ENCODE results near the gene PITPNM3.

PITPNM3 gene

DNA sequence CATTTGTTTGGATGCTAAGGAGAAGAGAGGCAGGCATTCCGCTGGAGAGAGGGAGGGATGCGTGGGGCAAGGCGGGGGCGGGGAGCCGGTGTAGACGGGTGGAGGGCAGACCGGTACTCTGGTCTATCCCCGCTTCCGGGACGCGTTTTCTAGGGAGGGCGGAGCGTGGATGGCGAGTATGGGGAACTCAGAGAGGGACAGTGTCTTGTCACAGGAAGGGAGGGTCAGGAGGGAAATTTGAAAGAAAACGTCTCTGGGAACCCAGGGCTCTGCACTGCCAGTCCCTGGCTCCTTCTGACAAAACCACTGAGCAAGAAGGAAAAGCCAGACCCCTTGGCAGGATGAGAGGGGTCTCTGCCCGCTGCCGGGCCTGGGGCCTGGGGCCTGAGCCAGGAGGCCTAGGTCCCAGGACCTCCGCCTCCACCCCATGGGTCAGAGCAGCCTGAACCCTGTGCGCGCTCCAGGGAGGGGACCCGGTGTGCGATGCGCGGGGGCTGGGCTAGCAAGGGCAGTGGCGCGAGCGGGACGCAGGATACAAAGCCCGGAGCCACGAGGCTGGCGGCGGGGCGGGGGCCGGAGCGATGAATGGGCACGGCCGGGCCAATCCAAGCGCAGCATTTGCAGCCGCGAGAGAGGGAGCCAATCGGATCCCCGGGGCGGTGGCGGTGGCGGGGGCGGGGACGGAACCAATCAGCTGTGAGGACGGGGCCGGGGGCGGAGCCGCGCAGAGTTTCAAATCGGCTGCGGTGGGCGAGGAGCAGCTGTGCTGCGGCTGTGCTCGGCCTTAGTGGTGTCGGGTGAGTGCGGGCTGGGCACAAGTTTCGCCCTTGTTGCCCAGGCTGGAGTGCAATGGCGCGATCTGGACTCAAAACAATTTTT is 112.4 kb downstream of the PITPNM3 start, which contains the start of gene PIMREG:
TSS of gene PIMREG (plus strand) at position 764 of the 879 bp plus-strand sequence. CDS start 656 bp downstream, outside the sequence.
- Mint-ChIP-seq H3K27ac (peak within 1 kb of the TSS; percentile 94), H3K36me3 (ENCODE audit: low read depth) (peaks cover 2% of the 10 kb centered on the region), H3K27me3 (ENCODE audit: low read depth) (peaks cover 30% of the 10 kb centered on the region), H3K4me1 (ENCODE audit: low read depth) (peaks cover 11% of the 10 kb centered on the region), H3K4me3 (peak within 1 kb of the TSS; percentile 97), H3K9me3 (no peaks in the 10 kb centered on the region)

DNA sequence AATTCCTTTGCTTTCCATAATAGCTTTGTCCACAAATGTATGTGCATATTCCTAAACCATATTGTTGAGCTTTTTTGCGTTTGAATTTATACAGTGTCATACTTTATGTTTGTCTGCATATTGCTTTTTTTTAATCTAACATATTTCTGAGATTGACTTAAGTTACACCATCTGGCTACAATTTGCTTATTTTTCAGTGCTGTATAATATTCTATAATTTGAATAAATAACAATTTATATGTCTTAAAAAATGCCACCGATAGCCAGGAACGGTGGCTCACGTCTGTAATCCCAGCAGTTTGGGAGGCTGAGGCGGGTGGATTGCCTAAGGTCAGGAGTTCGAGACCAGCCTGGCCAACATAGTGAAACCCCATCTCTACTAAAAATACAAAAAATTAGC is 113.6 kb downstream of the PITPNM3 start:
- Mint-ChIP-seq H3K4me1 (ENCODE audit: low read depth) (peaks cover 11% of the 10 kb centered on the region), H3K4me3 (no peak overlapping the region), H3K9me3 (no peaks in the 10 kb centered on the region), H3K27ac (no peak overlapping the region), H3K27me3 (ENCODE audit: low read depth) (peaks cover 38% of the 10 kb centered on the region), H3K36me3 (ENCODE audit: low read depth) (peaks cover 2% of the 10 kb centered on the region)

DNA sequence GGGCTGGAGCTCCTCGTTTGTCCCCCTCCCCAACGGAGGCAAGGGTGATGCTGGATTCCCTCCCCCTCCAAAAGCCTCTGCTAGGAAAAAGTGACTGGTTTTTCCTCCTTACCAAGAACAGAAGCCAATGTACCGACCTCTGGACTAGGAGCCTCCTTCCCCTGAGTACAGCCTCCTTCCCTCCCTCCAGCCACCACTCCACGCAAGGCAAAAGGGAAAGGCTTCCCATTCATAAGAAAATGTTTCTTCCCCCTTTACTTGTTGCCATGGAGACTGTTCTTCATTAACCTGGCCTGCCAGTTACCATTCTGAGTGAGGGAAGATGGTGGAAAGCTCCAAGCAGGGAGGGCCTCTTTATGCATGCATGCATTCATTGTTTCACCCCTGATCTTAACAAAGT is 116.4 kb downstream of the PITPNM3 start:
- Mint-ChIP-seq H3K4me1 (ENCODE audit: low read depth) (peaks cover 11% of the 10 kb centered on the region), H3K4me3 (no peak overlapping the region), H3K27ac (no peak overlapping the region), H3K9me3 (no peaks in the 10 kb centered on the region), H3K36me3 (ENCODE audit: low read depth) (peaks cover 2% of the 10 kb centered on the region), H3K27me3 (ENCODE audit: low read depth) (peaks cover 59% of the 10 kb centered on the region)

GRCh38 chr17:6437956-6438355 is 118.4 kb downstream of the PITPNM3 start:
- Mint-ChIP-seq H3K4me3 (no peak overlapping the region), H3K27me3 (ENCODE audit: low read depth) (peaks cover 74% of the 10 kb centered on the region), H3K27ac (no peak overlapping the region), H3K36me3 (ENCODE audit: low read depth) (no peaks in the 10 kb centered on the region), H3K9me3 (no peaks in the 10 kb centered on the region), H3K4me1 (ENCODE audit: low read depth) (peaks cover 1% of the 10 kb centered on the region)

DNA sequence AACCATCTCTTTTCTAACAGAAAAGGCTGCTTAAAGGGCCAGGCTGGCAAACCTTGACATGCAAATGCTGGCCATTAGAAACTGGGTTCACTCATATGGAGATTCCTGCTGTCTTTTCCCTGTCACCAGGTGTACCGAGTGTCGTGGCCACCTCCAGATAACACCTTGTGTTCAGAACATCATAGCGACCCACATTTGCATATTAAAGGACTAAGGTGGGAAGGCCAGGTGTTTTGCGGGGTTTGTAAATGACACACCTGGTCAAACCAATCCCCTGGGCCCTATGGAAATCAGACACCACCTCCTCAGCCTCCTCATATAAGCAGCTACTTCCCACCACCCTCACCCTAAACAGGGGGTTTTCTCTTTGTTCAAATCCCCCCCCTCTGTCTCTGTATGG is 118.9 kb downstream of the PITPNM3 start:
- no peak overlapping the region for H3K4me3 Mint-ChIP-seq
- H3K9me3 Mint-ChIP-seq = no peaks in the 10 kb centered on the region
- H3K4me1 Mint-ChIP-seq (ENCODE audit: low read depth) = peaks cover 1% of the 10 kb centered on the region
- H3K36me3 Mint-ChIP-seq (ENCODE audit: low read depth) = no peaks in the 10 kb centered on the region
- peaks cover 76% of the 10 kb centered on the region for H3K27me3 Mint-ChIP-seq (ENCODE audit: low read depth)
- no peak overlapping the region for H3K27ac Mint-ChIP-seq

- H3K4me3 Mint-ChIP-seq = no peak overlapping the region
- H3K27me3 Mint-ChIP-seq (ENCODE audit: low read depth) = peaks cover 80% of the 10 kb centered on the region
- H3K36me3 Mint-ChIP-seq (ENCODE audit: low read depth) = peaks cover 3% of the 10 kb centered on the region
- peaks cover 10% of the 10 kb centered on the region for H3K9me3 Mint-ChIP-seq
- H3K4me1 Mint-ChIP-seq (ENCODE audit: low read depth) = peaks cover 1% of the 10 kb centered on the region
- H3K27ac Mint-ChIP-seq = no peak overlapping the region
Observed at GRCh38 chr17:6435968-6436367, 120.4 kb downstream of the PITPNM3 start.

- Mint-ChIP-seq H3K27me3 (ENCODE audit: low read depth) (peaks cover 76% of the 10 kb centered on the region), H3K4me3 (no peak within 1 kb of the TSS), H3K27ac (no peak within 1 kb of the TSS), H3K4me1 (ENCODE audit: low read depth) (peaks cover 1% of the 10 kb centered on the region), H3K36me3 (ENCODE audit: low read depth) (peaks cover 3% of the 10 kb centered on the region), H3K9me3 (peaks cover 16% of the 10 kb centered on the region)
Observed at GRCh38 chr17:6435051-6435450, 121.3 kb downstream of the PITPNM3 start, which contains the start of gene AIPL1. Gene AIPL1 (minus strand): TSS chr17:6435121. CDS start chr17:6435104, 17 bp downstream.

DNA sequence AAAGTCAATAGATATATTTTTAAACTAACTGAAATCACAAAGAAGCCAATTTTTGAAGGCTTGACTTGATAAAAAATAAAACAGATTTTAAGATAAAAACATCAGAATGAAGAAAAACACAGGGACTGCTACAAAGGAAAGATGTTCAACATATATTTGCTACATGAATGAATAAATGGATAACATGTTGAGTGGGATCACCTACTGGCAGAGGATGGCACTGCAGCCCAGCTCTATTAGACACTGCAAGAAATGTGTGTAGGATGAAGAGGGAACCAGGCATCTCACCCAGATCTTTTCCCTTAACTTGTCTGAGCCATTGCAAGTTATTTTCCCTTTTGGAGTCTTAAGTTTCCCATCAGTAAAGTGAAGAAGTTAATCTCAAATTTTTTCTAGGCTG is 125.6 kb downstream of the PITPNM3 start:
- H3K4me1 Mint-ChIP-seq (ENCODE audit: low read depth) = peaks cover 18% of the 10 kb centered on the region
- peaks cover 65% of the 10 kb centered on the region for H3K27me3 Mint-ChIP-seq (ENCODE audit: low read depth)
- no peak overlapping the region for H3K4me3 Mint-ChIP-seq
- no peak overlapping the region for H3K27ac Mint-ChIP-seq
- peaks cover 6% of the 10 kb centered on the region for H3K36me3 Mint-ChIP-seq (ENCODE audit: low read depth)
- H3K9me3 Mint-ChIP-seq = peaks cover 20% of the 10 kb centered on the region

GRCh38 chr17:6429266-6429665 is 127.1 kb downstream of the PITPNM3 start:
- H3K9me3 Mint-ChIP-seq = peaks cover 20% of the 10 kb centered on the region
- H3K4me3 Mint-ChIP-seq = no peak overlapping the region
- peaks cover 6% of the 10 kb centered on the region for H3K36me3 Mint-ChIP-seq (ENCODE audit: low read depth)
- peaks cover 18% of the 10 kb centered on the region for H3K4me1 Mint-ChIP-seq (ENCODE audit: low read depth)
- no peak overlapping the region for H3K27ac Mint-ChIP-seq
- peaks cover 68% of the 10 kb centered on the region for H3K27me3 Mint-ChIP-seq (ENCODE audit: low read depth)

- Mint-ChIP-seq H3K4me3 (no peak overlapping the region), H3K27ac (no peak overlapping the region), H3K4me1 (ENCODE audit: low read depth) (peaks cover 19% of the 10 kb centered on the region), H3K9me3 (peaks cover 20% of the 10 kb centered on the region), H3K36me3 (ENCODE audit: low read depth) (peaks cover 6% of the 10 kb centered on the region), H3K27me3 (ENCODE audit: low read depth) (peaks cover 68% of the 10 kb centered on the region)
Observed at GRCh38 chr17:6428207-6428965, 128.0 kb downstream of the PITPNM3 start.

DNA sequence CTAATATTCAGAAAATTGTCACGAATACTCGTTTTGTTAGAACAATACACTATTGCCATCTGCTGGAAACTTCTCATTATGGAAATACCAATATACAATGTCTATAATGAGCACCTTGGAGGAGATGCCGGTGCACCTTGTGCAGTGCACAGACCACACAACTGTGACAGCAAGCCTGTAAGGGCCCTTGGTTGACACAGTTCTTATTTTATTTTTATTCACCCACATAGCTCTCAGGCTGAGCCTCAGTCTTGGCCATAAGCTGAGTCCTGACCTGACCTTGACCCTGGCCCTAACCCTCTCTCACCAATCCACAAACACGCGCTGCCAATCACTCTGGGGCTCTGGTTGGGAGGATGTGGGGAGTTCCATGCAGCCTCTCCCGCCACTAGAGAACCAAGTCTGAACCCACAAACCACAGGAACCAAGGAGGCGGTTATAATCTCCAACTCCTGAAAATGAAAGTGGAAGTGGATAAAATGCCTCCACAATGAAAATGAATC is 129.0 kb downstream of the PITPNM3 start:
- peak overlapping the region; percentile 79 for H3K4me3 Mint-ChIP-seq
- H3K36me3 Mint-ChIP-seq (ENCODE audit: low read depth) = peaks cover 6% of the 10 kb centered on the region
- H3K27ac Mint-ChIP-seq = peak overlapping the region; percentile 95
- peaks cover 20% of the 10 kb centered on the region for H3K9me3 Mint-ChIP-seq
- peaks cover 69% of the 10 kb centered on the region for H3K27me3 Mint-ChIP-seq (ENCODE audit: low read depth)
- peaks cover 19% of the 10 kb centered on the region for H3K4me1 Mint-ChIP-seq (ENCODE audit: low read depth)

DNA sequence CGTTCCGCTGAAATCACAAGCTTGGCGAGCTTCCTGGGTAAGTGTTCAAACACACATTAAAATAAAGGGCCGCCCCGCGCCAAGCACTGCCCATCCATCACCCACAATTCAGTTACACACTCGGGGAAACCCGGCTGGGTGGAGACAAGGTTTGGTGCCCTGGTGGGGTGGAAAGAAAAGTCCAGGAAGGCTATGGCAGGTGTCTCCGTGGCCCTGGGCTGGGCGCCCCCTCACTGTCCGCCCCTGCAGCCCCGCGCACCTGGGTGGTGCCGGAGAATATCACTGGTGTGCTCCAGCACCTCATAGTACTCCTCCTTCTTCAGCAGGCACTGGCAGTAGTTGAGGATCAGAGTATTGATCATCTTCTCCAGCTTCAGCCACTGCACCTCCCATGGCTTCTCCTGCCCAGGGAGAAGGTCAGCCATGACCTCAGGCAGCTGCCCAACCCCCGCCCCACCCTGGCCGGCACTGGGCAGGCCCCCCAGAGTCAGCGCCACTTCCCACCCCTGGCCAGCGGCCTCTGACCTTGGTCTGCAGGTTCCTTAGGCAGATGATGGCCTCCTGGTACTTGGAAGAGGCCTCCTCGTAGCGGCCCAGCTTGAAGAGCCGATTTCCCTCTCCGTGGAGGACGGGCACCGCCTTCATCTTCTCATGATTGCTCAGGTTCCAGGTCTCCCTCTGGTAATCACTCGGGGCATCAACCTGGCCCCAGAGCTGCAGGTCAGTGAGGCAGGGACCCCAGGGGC is 129.8 kb downstream of the PITPNM3 start:
- Mint-ChIP-seq H3K27ac (no peak overlapping the region), H3K4me3 (no peak overlapping the region), H3K4me1 (ENCODE audit: low read depth) (peaks cover 19% of the 10 kb centered on the region), H3K27me3 (ENCODE audit: low read depth) (peaks cover 67% of the 10 kb centered on the region), H3K36me3 (ENCODE audit: low read depth) (peaks cover 4% of the 10 kb centered on the region), H3K9me3 (peaks cover 14% of the 10 kb centered on the region)

DNA sequence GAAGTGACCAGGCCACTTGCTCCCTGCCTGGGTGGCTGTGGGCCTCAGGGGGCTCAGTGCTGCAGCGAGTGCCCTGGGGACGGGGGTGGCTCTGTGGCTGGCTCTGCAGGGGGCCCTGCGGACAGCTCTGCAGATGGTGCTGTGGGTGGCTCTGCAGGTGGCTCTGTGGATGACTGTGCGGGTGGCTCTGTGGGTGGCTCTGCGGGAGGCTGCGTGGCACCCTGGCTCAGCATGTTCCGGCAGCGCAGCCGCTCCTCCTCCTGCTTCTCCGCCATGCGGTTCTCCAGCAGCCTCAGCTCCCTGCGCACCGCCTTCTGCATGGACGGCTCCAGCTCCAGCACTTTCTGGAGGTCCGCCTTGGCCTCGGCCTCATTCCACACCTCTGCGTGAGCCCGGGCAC is 130.9 kb downstream of the PITPNM3 start:
- Mint-ChIP-seq H3K4me3 (no peak overlapping the region), H3K27me3 (ENCODE audit: low read depth) (peaks cover 65% of the 10 kb centered on the region), H3K27ac (no peak overlapping the region), H3K36me3 (ENCODE audit: low read depth) (peaks cover 2% of the 10 kb centered on the region), H3K4me1 (ENCODE audit: low read depth) (peaks cover 19% of the 10 kb centered on the region), H3K9me3 (peaks cover 4% of the 10 kb centered on the region)

DNA sequence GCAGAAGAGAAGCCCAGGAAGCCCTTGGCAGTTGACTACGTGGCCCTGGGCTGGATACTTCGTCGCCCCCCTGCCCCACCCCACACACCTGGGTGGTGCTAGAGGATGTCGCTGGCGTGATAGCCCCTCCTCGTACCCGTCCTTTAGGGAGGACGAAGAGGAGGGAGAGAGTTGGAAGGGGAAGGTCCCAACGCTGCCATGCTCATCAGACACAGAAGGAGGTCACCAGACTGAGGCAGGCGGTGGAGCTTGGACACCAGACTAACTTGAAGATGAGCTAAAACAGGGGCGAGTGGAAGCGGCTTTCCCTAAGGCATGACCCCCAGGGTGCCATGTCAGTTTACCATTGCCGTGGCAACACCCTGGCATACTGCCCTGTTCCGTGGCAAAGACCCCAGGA is 132.4 kb downstream of the PITPNM3 start:
- Mint-ChIP-seq H3K4me3 (no peak overlapping the region), H3K36me3 (ENCODE audit: low read depth) (peaks cover 2% of the 10 kb centered on the region), H3K9me3 (no peaks in the 10 kb centered on the region), H3K27me3 (ENCODE audit: low read depth) (peaks cover 67% of the 10 kb centered on the region), H3K27ac (no peak overlapping the region), H3K4me1 (ENCODE audit: low read depth) (peaks cover 19% of the 10 kb centered on the region)

Data from T-helper 1 cell treated with Interleukin-12 subunit alpha and Interleukin-12 subunit beta and Interleukin-4 antibody, amounts not matched to agents 30 μg/mL and 1 μg/mL, for 36 hours (primary cell).